Fibroblast of gingiva (primary cell): Measurements from ENCODE around the gene GPHA2.
"Not testable (repeated sequence)": the region's sequence is repeated elsewhere in the genome, so short reads cannot be mapped to it uniquely, and the experiment has no call there.

ENCODE experiments used
- DNase-seq: peaks from one replicate; pipeline ENCODE4 v3.0.0-alpha.2; 2011; ENCODE audit warnings: low read depth

GPHA2 gene

GRCh38 chr11:64935359-64936081, at the start of gene GPHA2:
TSS of gene GPHA2 (minus strand) at chr11:64935893. CDS start at chr11:64935460, 433 bp downstream.
- DNase-seq, result no peak

GRCh38 chr11:64983339-64983738, 47.6 kb upstream of the GPHA2 start:
- DNase-seq, result not testable (repeated sequence)

- DNase-seq, result no peak
Observed at GRCh38 chr11:64976651-64977050, 41.0 kb upstream of the GPHA2 start.

DNA sequence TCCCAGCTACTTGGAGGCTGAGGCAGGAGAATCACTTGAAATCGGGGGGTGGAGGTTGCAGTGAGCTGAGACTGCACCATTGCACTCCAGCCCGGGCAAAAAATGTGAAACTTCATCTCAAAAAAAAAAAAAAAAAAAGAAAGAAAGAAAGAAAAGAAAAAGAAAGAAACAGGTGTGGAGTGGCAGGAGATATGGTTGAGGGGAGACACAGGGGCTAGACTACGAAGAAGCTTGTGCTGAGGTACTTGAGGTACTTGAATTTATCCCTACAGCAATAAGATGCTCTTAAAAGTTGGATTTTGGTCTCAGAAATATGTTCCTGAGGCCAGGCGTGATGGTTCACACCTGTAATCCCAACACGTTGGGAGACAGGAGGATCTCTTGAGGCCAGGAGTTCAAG, 38.4 kb upstream of the GPHA2 start:
- no peak for DNase-seq

DNA sequence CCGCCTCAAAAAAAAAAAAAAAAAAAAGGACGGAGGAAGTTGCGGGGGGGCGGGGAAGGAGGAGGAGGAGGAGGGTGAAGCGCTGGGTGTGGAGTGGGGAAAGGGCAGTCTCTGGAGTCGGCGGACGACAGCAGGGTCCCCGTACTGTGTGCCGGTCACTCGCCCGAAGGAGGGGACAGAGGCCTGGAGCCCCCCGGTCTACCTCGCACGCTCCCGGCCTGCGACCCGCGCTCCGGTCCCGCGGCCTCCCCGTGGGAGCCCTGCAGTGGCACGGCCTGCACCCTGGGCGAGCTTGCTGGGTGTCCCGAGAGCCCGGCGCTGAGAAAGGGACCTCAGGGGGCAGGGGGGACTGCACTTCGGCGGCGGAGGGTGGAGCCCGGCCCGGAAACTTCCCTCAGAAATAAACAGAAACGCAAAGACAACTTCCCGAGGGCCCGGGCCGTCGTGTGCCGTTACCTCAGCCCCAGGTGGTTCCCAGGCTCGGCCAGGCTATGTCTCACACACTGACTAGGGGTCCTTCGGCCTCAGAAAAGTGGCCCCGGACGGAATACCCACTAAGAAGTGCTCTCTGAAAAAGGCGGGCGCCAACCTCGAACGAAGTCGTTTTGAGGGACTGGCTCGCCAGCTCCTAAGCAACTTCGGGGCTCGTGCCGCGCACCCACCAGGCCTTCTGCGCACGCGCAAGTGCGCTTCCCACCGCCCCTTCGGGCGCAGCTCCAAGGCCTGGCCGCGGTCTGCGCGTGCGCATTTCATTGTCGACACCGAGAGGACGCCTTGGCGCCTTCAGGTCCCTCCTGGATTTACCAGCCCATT, 35.9 kb upstream of the GPHA2 start, which contains the start of gene MAJIN:
Gene MAJIN (minus strand): TSS at position 688 of the 813 bp plus-strand sequence. CDS start 12,703 bp downstream, outside the sequence.
- peak; percentile 16 for DNase-seq

GRCh38 chr11:64970731-64971151, 35.0 kb upstream of the GPHA2 start:
- no peak for DNase-seq

DNA sequence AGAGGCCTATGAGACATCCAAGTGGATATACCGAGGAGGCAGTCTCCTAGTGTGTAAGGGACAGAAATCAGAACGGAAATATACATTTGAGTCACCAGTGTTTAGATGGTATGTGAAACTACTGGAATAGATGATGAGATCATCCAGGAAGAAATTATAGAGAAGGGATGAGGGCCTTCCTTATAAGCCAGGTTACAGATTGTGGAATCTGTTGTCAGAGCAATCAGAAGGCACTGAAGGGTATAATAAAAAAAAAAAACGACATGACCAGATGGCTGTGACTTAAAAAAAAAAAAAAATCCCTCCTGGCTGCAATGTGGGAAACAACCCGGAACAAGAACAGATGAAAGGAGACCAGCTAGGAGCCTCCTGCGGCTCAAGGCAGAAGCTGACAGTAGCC, 33.5 kb upstream of the GPHA2 start:
- DNase-seq, result no peak

DNA sequence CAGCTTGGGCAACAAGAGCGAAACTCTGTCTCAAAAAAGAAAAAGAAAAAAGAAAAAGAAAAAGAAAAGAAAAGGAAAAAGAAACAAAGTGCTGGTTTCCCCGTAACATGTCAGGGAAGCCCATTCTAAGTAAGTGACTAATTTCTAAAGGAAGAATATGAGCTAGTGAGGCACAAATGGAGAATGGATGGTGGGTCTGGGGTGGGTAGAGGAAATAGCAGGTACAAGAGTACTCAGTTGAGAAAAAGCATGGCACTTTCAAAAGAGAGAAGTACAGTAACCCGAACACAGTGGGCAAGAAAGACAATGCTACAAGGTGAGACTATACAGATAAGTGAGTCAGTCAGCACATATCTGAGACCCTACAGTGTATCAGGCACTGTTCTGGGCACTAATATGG, 31.7 kb upstream of the GPHA2 start:
- DNase-seq, result no peak

- no peak for DNase-seq
Observed at GRCh38 chr11:64963072-64963631, 27.5 kb upstream of the GPHA2 start.

DNA sequence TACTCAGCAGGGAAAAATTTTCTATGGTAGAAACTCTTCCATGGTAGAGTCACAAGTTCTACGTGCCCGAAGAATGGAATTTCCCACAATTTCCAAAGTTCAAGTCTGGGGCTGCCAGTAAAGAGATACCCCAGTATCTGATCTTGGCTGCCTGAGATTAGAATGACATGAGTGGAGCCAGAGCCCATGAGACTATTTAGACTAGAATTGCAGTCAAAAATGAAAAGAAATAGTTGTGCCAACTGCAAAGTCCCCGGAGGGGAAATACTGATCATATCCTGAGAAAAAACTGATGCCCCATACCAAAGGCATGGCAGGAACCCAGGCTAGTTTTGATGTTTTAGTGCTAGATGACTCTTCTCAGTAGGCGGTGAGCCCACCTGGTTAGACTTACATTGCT, 25.0 kb upstream of the GPHA2 start:
- no peak for DNase-seq

DNA sequence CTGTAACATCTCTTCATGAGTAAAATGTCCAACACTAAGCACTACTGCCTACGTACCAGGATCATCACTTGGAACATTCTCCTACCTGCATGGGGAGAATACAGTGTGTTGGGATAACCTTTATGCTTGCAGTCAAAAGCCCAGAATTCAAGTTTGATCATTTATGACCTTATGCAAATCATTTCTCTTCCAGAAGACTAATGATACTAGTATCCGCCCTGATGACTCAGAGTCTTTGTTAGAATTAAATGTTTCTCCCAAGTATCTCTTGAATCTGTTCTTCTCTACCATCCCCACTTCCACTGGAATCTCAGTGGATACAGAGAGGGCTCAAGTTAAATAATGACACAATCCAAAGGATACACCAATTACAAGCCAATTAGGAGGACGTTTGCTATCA, 23.8 kb upstream of the GPHA2 start:
- DNase-seq, result no peak

DNA sequence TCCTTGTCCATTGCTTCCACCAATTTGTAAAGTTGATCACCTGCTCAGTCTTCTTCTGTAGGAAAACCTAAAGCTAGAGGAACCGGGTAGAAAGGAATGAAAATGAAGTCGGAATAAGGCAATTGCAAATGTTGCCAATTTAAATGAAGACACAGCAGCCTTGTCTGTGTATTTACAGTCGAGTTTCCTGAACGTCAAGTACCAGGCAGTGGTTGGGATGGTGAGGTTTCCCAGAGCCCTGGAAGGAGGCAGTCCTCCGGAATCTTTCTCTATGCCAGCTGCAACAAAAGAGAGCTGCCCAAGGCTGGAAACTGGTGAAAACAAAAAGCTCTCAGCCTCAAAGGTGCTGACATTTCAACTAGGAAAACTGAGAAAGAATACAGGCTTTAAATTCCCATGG, 18.5 kb upstream of the GPHA2 start:
- DNase-seq, result no peak

- DNase-seq, result no peak
Observed at GRCh38 chr11:64951529-64951928, 15.8 kb upstream of the GPHA2 start.

GRCh38 chr11:64947208-64947814, 11.6 kb upstream of the GPHA2 start:
- no peak for DNase-seq

DNA sequence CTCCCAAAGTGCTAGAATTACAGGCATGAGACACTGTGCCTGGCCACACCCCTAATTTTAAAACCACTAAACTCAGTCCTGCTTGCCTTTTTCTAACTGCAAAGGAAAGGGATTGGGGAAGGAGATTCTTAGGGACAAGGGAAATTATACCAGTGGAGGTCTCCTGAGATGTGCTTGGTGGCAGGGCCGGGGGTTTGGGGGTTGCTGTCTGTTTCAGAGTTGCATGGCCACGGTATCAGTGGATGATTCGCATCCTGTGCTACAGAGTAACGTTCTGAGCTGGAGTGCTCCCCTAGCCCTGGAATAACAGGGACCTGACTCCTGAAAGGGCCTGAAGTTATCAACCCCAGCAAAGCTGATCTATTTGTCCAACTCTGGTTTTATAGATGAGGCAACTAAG, 846 bp upstream of the GPHA2 start:
- DNase-seq, result no peak

- DNase-seq, result no peak
Observed at GRCh38 chr11:64934682-64935358, 873 bp downstream of the GPHA2 start.

DNA sequence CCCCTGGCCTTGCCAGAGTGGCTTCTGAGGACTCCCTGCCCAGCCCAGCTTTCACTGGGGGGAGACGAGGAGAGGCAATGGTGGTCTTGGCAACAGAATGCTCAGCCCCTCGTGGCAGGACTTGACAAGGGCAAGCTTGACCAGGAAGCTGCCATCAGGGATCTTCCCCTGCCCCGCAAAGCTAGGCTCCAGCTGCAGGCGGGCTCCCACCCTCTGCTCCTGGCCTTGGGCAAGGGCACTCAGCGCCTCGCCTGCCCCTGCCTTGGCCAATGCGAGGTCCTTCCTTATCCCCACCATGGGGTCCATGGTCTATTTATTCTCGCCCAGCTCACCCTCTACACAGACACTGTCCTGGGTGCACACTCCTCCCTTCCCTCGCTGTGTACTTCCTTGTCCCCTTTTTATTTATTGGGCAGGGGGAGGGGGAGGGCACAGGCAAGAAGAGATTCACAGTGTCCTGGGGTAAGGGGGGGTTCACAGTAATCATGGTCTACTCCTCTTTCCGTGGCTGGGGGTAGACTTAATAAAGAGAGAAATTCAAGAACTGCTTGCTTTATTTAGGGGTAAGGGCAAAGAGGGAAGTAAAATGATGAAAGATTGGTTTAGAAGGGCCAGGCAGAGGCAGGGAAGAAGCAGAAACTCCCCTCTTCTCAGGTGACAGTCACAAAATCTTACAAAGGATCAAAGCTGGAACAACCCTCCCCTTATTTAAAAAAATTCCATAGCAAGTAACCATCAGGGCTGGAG, 1.6 kb downstream of the GPHA2 start:
- no peak for DNase-seq

- no peak for DNase-seq
Observed at GRCh38 chr11:64933213-64933934, 2.3 kb downstream of the GPHA2 start.

DNA sequence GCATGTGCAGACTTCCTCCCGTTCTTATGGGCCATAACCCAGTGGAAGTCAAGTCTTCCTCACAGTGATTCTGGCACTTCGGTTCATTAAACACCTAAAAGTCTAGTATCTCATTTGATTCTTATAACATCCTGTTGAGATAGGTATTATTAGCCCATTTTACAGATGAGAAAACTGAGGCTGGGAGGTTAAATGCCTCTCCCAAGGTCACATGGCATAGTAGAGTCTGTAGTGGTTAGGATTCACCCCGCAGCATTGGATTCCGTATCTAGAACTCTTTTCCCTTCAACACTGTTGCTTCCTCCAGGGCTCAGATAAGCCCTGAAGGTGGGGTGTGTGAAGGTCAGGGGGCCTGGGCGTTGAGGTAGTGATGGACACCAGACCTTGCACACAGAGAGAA, 3.4 kb downstream of the GPHA2 start:
- no peak for DNase-seq

GRCh38 chr11:64931290-64931689, 4.4 kb downstream of the GPHA2 start:
- DNase-seq, result no peak

- DNase-seq, result no peak
Observed at GRCh38 chr11:64930340-64930739, 5.4 kb downstream of the GPHA2 start.
